SIG-M5 treated with dmso at 0.1 percent for 504 hours (cell line): Measurements from ENCODE around the gene GSTT2B.
"Not testable (repeated sequence)": the region's sequence is repeated elsewhere in the genome, so short reads cannot be mapped to it uniquely, and the experiment has no call there.

ENCODE experiments used
- DNase-seq: peaks from one replicate; lab custom pipeline; 2025; ENCODE audit not compliant: unreplicated experiment; lab: John Stamatoyannopoulos, UW

Gene GSTT2B, protein sequence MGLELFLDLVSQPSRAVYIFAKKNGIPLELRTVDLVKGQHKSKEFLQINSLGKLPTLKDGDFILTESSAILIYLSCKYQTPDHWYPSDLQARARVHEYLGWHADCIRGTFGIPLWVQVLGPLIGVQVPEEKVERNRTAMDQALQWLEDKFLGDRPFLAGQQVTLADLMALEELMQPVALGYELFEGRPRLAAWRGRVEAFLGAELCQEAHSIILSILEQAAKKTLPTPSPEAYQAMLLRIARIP

GRCh38 chr22:23961084-23961771 is at the start of gene GSTT2B:
Gene GSTT2B (minus strand): TSS chr22:23961195. CDS start chr22:23961131, 64 bp downstream.
- DNase-seq: not testable (repeated sequence)

- DNase-seq: no peak
These were observed 49.0 kb upstream of the GSTT2B start for GRCh38 chr22:24010018-24010391.

DNA sequence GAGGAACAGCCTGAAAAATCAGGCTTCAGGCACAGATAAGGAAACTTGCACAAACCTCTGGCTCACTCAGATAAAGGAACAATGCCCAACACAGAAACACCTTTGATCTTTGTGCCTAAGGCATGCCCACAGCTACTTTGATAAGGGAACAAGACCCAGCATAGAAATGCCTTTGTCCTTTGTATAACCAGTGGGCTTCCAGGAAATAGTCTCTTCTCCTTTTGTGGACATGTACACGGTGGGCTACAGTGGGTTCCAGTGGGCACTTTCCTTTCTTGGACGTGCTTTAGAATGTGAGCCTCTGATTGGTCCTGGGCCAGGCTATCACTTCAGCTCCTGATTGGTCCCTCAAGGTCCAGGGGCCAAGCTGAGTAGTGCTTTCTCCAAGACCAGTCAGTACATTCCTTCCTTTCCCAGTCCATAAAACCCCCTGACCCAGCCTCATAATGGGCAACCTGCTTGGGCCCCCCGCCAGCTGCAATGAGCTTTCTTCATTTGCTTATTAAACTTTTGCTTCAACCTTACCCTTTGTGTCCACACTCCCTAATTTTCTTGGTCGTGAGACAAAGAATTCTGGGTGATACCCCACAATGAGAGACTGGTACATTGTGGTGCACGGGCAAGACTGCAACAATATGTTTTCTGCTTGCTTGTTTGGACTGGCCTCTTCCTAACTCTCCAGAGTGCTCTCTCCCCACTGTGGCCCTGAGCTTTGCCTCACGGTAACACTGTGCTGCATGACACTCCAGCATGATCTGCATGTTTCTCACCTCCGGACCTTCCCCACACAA is 48.4 kb upstream of the GSTT2B start:
- no peak for DNase-seq

GRCh38 chr22:24008381-24009226 is 47.6 kb upstream of the GSTT2B start:
- no peak for DNase-seq

DNA sequence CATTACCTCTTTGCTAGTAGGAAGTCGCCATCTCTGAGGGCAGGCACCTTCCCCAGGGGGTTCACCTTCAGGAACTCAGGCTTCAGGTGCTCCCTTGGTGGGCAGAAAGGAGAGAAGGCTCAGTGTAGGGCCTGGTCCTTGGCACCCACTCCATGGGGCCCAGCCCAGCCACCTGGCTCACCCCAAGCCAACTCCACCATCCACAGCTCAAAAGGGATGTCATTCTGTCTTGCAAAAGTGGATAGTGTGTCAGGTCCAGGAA is 47.0 kb upstream of the GSTT2B start:
- DNase-seq: no peak

- DNase-seq: no peak
These were observed 46.4 kb upstream of the GSTT2B start for GRCh38 chr22:24007253-24008021.

GRCh38 chr22:24006914-24007214 is 45.9 kb upstream of the GSTT2B start:
- no peak for DNase-seq

- DNase-seq: no peak
These were observed 45.4 kb upstream of the GSTT2B start for GRCh38 chr22:24006207-24006913.

GRCh38 chr22:24005201-24005600 is 44.2 kb upstream of the GSTT2B start, which contains the start of gene GSTT4:
Gene GSTT4 (minus strand): TSS chr22:24005453. CDS start chr22:24005356, 97 bp downstream.
- no peak for DNase-seq

DNA sequence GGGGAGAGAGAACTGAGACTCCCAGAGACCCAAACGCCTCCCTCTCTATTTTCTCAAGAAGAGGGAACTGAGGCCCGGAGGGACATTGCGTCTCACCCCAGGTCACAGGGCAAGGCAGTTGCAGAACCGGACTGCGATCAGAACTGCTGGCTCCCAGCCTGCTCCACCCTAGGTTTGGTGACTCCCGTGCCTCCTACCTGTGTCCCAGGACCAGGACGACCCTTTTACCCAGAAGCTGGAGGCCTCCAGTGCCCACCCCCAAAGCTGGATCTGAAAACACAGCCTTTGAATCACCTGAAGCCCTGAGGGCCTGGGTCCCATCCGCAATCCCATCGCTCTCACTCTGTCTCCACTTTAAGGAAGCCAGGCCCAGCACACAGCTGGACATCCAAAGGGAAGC is 42.9 kb upstream of the GSTT2B start:
- DNase-seq: no peak

GRCh38 chr22:24002851-24003250 is 41.9 kb upstream of the GSTT2B start:
- DNase-seq: no peak

GRCh38 chr22:24002272-24002671 is 41.3 kb upstream of the GSTT2B start:
- DNase-seq: no peak

DNA sequence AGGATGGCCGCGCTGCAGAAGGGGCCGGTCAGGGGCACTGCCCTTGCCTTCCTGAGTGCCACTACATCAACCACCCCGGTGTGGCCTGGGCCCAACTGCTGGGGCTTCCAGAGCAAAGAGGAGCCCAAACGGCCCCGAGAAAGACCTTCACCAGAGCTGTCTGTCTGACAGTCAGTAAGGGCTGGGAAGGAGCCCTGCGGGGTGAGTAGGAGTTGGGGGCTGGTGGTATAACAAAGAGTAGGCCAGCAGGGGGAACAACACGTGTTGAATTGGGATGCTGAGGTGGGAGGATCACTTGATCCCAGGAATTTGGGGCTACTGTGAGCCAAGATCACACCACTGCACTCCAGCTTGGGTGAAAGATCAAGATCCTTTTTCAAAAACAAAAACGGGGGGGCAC is 40.3 kb upstream of the GSTT2B start:
- DNase-seq: no peak

GRCh38 chr22:23999779-24000178 is 38.8 kb upstream of the GSTT2B start:
- DNase-seq: not testable (repeated sequence)

- no peak for DNase-seq
These were observed 36.1 kb upstream of the GSTT2B start for GRCh38 chr22:23997092-23997491.

DNA sequence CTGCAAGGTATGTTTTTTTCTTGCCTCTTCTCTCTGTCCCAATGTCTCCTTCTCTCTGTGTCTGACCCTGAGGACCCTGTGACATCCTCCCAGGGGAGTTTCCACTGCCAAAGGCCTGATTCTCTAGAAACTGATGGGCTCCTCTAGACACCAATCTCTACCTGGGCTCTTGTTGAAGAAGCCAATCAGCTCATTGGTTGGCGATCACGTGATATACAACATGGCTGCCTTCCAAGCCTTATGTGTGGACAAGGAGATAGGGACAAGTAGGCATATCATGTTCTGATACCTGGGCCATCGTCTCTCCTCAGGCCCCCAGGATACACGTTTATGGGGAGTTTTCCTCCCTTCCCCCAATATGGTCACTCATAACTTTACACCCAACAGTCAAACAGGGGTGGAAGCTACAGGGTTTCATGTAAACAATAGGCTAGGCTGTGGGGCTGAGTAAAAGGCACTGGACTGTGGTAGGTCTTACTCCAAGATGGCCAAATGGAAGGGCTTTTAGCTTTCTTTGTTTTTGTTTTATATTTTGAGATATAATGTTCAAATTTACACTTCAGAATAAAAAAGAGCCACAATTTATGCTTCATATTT is 32.7 kb upstream of the GSTT2B start:
- DNase-seq: not testable (repeated sequence)

DNA sequence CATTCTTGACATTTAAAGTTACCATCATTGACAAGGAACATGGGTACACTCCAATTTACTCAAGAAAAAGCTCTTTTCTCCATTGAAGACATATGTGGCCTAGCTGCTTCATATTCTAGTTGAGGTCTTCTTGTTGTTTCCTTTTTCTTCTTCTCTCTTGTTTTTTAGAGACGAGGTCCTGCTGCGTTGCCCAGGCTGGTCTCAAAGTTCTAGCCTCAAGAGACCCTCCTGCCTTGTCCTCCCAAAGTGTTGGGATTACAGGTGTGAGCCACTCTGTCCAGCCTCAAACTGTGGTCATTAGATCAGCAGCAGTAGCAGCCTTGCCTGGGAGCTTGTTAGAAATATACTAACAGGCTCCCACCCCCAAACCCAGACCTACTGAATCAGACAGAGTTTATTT is 32.1 kb upstream of the GSTT2B start:
- DNase-seq: not testable (repeated sequence)

- not testable (repeated sequence) for DNase-seq
These were observed 28.7 kb upstream of the GSTT2B start for GRCh38 chr22:23989583-23990244.

DNA sequence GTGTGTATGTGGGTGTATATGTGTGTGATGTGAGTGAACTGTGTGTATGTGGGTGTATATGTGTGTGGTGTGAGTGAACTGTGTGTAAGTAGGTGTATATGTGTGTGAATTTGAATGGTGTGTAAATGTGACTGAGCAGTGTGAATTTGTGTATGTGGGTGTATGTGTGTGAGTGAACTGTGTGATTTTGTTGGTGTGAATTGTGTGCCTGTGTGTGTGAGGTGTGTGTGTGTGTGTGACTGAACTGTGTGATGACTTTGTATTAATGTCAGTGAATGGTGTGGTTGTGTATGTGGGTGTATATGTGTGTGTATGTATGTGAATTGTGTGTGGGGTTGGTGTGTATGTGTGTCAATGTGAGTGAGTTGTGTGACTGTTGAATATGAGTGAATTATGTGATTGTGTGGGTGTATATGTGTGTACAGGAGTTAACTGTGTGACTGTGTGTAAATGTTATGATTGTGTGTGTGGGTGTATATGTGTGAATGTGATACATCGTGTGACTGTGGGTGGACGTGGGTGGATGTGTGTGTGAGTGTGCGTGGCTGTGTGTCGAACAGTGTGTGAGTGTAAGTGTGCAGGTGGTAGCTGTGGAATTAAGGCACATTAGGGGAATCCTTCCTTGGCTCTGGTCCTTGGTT is 25.7 kb upstream of the GSTT2B start:
- not testable (repeated sequence) for DNase-seq
